CD4-positive, alpha-beta T cell treated with Interleukin-1 beta for 1 hour (primary cell): ENCODE data around the gene CCDC63.
A peak's percentile ranks its signal among the peaks of the same experiment; 100 is the strongest.
"Not testable (repeated sequence)": the region's sequence is repeated elsewhere in the genome, so short reads cannot be mapped to it uniquely, and the experiment has no call there.

Experiments used
- DNase-seq, 2 donors: peaks; one replicate each; pipeline ENCODE4 v3.0.0-alpha.2; 2020 to 2022

The CCDC63 gene

DNA sequence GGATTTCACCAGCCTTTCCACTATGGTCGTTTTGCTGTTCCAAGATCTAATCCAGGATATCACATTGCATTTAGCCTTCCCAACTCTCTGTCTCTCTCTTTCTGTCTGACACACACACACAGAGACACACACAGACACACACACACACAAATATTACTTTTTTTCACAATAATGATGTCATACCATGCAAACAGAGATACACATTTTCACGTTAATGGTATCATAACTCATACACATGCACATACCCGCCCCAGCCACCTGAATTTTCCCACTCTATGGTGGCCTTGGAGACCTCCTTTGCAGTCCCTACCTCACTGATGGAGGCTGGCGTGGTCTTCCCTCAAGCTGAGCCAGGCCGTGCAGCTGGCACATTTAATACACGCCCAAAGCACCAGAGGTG lies 80.8 kb downstream of the CCDC63 start:
- DNase-seq = no peak

GRCh38 chr12:110928700-110929099 lies 81.9 kb downstream of the CCDC63 start:
- no peak for DNase-seq

- DNase-seq = no peak
Measured at GRCh38 chr12:110929818-110930217, 83.0 kb downstream of the CCDC63 start.

DNA sequence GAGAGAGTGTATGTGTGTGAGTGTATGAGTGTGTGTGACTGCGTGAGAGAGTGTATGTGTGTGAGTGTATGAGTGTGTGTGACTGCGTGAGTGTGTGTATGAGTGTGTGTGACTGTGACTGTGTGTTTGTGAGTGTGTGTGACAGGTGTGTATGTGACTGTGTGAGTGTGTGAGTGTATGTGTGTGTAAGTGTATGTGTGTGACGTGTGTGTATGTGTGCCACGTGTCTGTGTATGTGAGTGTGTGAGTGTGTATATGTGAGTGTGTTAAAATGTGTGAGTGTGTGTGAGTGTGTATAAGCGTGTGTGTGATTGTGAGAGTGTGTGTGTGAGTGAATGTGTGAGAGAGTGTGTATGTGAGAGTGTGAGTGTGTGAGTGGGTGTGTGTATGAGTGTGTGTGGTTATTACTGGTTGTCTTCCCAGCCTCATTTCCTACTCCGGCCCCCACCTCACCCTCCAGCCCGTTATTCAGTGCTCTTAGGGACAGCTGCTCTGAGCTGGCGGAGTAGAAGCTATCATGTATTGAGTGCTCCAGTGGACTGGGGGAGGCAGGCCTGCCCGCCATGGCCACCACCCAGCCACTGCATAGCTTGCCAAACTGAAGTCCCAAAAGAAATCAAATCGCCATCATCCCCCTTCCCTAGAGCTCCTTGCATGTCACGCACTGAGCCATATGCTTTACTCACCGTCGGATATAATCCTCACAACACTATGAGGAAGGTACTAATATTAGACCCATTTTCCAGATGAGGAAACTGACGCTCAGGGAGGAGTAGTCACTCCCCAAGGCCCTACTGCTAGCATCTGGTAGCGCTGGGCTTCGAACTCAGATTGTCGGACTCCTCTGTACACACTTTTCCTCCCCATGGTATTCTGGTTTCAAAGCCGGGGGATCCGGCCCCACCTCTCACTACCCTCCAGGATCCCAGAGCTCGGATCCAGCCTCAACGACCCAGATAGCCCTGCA lies 83.8 kb downstream of the CCDC63 start:
- no peak for DNase-seq

- no peak for DNase-seq
Measured at GRCh38 chr12:110931315-110931728, 84.5 kb downstream of the CCDC63 start.

DNA sequence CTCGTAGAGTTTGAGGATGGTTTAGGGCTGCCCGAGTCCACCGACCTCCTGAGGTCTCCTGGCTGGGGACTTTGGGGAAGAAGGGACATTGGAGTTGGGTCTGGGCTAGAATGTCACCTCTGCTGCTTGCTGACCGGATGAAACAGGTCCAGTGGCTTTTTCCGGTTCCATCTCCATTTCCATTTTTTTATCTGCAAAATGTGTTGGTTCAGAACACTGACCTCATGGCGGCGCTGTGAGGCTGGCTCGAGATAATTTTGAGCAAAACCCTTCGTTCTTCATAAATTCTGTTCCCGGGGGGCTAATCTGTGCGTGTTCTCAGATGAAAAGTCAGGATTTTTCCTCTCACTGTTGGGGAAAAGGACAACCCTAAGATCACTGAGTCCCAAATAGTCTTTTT lies 85.3 kb downstream of the CCDC63 start:
- no peak for DNase-seq

DNA sequence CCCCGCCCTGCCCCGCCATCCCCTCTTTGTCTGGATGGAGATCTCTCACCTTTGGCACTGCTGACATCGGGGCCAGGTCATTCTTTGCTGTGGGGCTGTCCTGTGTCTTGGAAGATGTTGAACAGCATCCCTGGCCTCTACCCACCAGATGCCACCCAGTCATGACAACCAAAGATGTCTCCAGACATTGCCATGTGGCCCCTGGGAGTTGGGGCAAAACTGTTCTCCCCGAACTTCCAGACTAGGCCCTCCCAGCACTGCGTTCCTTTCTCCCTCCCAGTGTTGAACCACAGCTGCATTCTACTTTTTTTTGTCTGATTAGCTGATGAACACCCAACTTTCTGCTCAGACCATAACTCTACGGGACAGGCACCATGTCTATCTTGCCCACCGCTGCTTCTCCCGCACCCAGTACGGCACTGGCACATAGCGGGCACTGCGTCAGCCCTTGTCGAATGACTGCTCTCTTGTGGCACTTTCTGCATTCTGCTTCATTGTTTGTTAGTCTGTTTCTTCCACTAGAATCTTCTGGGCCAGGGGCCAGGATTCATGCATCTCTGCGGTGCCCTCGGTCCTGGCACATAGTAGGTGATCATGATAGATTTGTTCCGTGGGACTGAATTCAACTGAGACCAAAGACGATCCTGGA lies 86.7 kb downstream of the CCDC63 start:
- DNase-seq = no peak

GRCh38 chr12:110934093-110934852 lies 87.5 kb downstream of the CCDC63 start:
- DNase-seq = no peak

GRCh38 chr12:110935588-110935987 lies 88.8 kb downstream of the CCDC63 start:
- no peak for DNase-seq

DNA sequence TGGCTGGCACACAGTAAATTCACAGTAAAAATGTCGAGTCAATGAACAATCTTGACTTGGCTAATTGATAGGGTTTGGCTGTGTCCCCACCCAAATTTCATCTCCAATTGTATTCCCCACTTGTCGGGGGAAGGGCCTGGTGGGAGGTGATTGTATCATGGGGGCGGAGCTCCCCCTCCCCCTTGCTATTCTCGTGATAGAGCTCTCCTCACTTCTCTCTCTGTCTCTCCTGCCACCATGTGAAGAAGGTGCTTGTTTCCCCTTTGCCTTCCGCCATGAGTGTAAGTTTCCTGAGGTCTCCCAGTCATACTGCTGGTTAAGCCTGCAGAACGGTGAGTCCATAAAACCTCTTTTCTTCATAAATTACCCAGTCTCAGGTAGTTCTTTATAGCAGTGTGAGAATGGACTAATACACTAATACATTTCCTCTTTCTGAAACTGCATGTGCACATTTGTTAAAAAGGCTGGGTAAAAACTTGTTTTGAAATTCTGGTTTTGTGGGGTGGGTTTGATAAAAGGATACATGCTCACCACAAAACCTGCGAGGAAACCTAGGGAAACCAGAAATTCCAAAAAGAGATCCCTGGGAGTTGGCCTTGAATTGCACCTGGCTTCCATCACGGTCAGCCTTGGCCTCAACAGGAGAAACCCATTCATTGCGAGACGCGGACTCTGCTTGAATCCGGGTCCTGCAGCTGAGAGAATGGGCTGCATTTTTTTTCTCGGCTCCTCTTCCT lies 89.7 kb downstream of the CCDC63 start:
- DNase-seq = no peak

GRCh38 chr12:110937104-110937641 lies 90.4 kb downstream of the CCDC63 start:
- DNase-seq = peak; percentile 42 to 48

DNA sequence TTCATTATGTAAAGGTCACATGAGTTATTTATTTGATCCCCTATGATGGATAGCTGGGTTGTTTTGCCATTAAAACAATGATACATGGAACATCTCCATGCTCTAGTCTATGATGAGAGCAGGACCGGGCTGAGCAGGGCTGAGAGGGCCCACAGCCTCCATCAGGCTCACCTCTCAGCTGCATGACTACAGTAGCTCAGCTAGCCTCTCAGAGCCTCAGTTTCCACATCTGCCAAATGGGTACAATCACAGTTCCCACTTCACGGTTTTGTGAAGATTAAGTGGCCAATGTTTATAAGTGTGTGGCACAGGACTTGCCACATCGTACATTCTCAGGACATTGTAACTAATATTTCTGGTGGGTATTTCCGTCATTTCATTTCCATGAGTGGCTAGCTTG lies 93.5 kb downstream of the CCDC63 start:
- no peak for DNase-seq

DNA sequence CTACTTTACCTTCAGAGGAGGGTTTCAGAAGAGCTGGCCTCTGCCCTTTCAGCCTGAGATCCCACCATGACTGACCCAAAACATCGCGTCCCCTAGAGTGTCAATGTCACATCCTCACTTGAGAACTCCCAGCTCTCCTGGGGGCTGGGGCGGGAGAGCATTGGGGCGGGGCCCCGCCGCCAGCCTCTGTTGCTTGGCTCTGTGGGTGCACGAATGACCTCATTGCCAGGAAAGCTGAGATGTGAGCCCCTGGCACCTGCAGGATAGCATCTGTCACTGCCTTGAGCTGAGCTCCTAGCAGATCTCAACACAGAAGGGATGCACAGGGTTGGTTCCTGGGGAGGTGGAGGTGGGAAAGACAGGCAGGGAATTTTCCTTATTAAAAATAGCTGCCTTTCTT lies 94.1 kb downstream of the CCDC63 start:
- DNase-seq = no peak

- no peak for DNase-seq
Measured at GRCh38 chr12:110941391-110941790, 94.6 kb downstream of the CCDC63 start.

DNA sequence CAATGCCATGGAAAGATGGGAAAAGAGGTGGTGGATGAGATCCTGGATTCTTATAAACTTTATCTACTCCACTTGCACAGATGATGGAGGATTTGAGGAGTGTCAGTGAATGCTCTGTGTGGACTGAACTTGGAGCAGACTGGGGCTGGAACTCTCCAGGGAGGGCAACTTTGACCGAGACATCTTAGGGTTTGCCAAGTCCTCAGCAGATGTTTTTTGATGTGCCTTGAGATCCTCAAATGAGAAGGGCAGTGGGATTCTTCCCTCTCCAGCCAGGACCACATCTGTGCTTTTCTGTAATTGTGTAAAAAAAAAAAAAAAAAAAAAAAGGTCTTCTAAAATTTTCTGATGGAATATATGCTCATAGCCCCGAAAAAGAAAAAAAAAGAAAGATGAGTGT lies 96.6 kb downstream of the CCDC63 start:
- DNase-seq = no peak

GRCh38 chr12:110948041-110948440 lies 101.3 kb downstream of the CCDC63 start:
- no peak for DNase-seq

GRCh38 chr12:110950466-110950865 lies 103.7 kb downstream of the CCDC63 start:
- not testable (repeated sequence) for DNase-seq

DNA sequence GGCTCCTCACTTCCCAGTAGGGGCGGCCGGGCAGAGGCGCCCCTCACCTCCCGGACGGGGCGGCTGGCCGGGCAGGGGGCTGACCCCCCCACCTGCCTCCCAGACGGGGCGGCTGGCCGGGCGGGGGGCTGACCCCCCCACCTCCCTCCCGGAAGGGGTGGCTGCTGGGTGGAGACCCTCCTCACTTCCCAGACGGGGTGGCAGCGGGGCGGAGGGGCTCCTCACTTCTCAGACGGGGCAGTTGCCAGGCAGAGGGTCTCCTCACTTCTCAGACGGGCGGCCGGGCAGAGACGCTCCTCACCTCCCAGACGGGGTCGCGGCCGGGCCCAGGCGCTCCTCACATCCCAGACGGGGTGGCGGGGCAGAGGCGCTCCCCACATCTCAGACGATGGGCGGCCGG lies 104.1 kb downstream of the CCDC63 start:
- not testable (repeated sequence) for DNase-seq
